HepG2 (cell line): ENCODE results near the gene C5AR2. TPM values are rescaled to one million over a fixed set of nuclear protein-coding genes. Genes with fewer than 3 reads are reported as not detected.

ENCODE experiments used
- E2F5 ChIP-seq: sonication (generic); formaldehyde crosslinking; conservative IDR thresholded peaks from 2 replicates; pipeline ENCODE4 v1.4.0; 2020; ENCODE audit warnings: missing genetic modification reagents
- HMG20B ChIP-seq: conservative IDR thresholded peaks from 2 replicates; pipeline ENCODE4 v1.6.1; 2016; ENCODE audit warnings: missing genetic modification reagents, missing compliant biosample characterization
- HNF1A ChIP-seq, 2 experiments: sonication (generic) in 1 of 2; formaldehyde crosslinking in 1 of 2; IDR thresholded peaks; 2 replicates each; pipeline versions ENCODE4 v1.4.0 to v1.6.1; 2016 to 2020; ENCODE audit warnings: borderline replicate concordance in 1 of 2, low read depth in 1 of 2, mild to moderate bottlenecking in 1 of 2, missing genetic modification reagents in 1 of 2
- KLF9 ChIP-seq: IDR thresholded peaks from 2 replicates; pipeline ENCODE4 v1.6.1; 2016; ENCODE audit warnings: low read depth
- MED1 ChIP-seq: sonication (generic); formaldehyde crosslinking; IDR thresholded peaks from 2 replicates; pipeline ENCODE4 v1.4.0; 2020; ENCODE audit warnings: missing genetic modification reagents
- MIXL1 ChIP-seq: IDR thresholded peaks from 2 replicates; pipeline ENCODE4 v1.6.1; 2016
- MTA1 ChIP-seq: sonication (generic); formaldehyde crosslinking; IDR thresholded peaks from 2 replicates; pipeline ENCODE4 v1.4.0; 2020; ENCODE audit warnings: missing genetic modification reagents, mild to moderate bottlenecking, borderline replicate concordance
- NFE2 ChIP-seq: sonication (generic); formaldehyde crosslinking; IDR thresholded peaks from 2 replicates; pipeline ENCODE4 v1.4.0; 2020; ENCODE audit warnings: missing genetic modification reagents
- NFKBIZ ChIP-seq: IDR thresholded peaks from 2 replicates; pipeline ENCODE4 v1.6.1; 2018; ENCODE audit warnings: missing genetic modification reagents, missing compliant biosample characterization
- RORA ChIP-seq: sonication (generic); formaldehyde crosslinking; IDR thresholded peaks from 2 replicates; pipeline ENCODE4 v1.5.0; 2020; ENCODE audit warnings: mild to moderate bottlenecking, missing genetic modification reagents, moderate library complexity
- SKI ChIP-seq: fragments of 450-650 bp; IDR thresholded peaks from one replicate; pipeline ENCODE4 v1.6.1; 2018; ENCODE audit warnings: mild to moderate bottlenecking; ENCODE audit not compliant: partially characterized antibody
- TEAD3 ChIP-seq: optimal IDR thresholded peaks from 2 replicates; pipeline ENCODE3; 2016; ENCODE audit warnings: borderline replicate concordance
- U2AF1 ChIP-seq: fragments of 200-400 bp; formaldehyde crosslinking; optimal IDR thresholded peaks from 2 replicates; pipeline ENCODE3; 2017; ENCODE audit warnings: mild to moderate bottlenecking, low read depth, low read length
- ZFP36L1 ChIP-seq: sonication (generic); formaldehyde crosslinking; IDR thresholded peaks from 2 replicates; pipeline ENCODE4 v1.8.0; 2022; ENCODE audit warnings: mild to moderate bottlenecking, missing genetic modification reagents, moderate library complexity
- ZMAT5 ChIP-seq: sonication (generic); formaldehyde crosslinking; IDR thresholded peaks from 2 replicates; pipeline ENCODE4 v1.5.0; 2020; ENCODE audit warnings: mild to moderate bottlenecking, low read depth, missing genetic modification reagents, borderline replicate concordance
- ZNF33B ChIP-seq: sonication (generic); formaldehyde crosslinking; IDR thresholded peaks from 2 replicates; pipeline ENCODE4 v1.5.1; 2020; ENCODE audit warnings: mild to moderate bottlenecking, missing genetic modification reagents
- ZNF646 ChIP-seq: sonication (generic); formaldehyde crosslinking; IDR thresholded peaks from 2 replicates; pipeline ENCODE4 v1.9.0; 2021; ENCODE audit warnings: mild to moderate bottlenecking, missing genetic modification reagents
- polyA plus RNA-seq, 8 experiments: library from polyadenylated mRNA; depleted of rRNA in 3 of 8; stranded (reverse) in 7 of 8; unstranded in 1 of 8; fragments of >200 nt; fragmentation: Illumina TruSeq in 4 of 8; extraction: Trizol in 4 of 8; gene quantifications; 2 replicates each; pipeline versions ENCODE4 v1.2.1 to v1.2.3, GENCODE V29; 2011 to 2016; ENCODE audit warnings: low read depth in 4 of 8, missing spikeins in 1 of 8, mixed read lengths in 1 of 8; ENCODE audit not compliant: insufficient read depth in 1 of 8
- total RNA-seq, 5 experiments: library from RNA; depleted of rRNA; stranded (reverse); fragments of >200 nt; fragmentation: Illumina TruSeq; extraction: Trizol; gene quantifications; 2 replicates each; pipeline ENCODE4 v1.2.3, GENCODE V29; 2016; ENCODE audit warnings: low read depth in 1 of 5

Gene C5AR2
- total and polyA plus RNA-seq, 2 of the 13 experiments (the other 11 are each of a cell fraction or from before 2014, with no cell fraction given) = 0.09 to 0.24 TPM

GRCh38 chr19:47353307-47353712 lies 21.3 kb downstream of the C5AR2 start (continued):
- no peak for TF ChIP-seq ZNF646 (CRISPR knock-in tag)
- TF ChIP-seq ZMAT5 = no peak
- TF ChIP-seq KLF9 (CRISPR knock-in tag) = no peak
- TF ChIP-seq SKI = no peak
- peak; percentile 76 for TF ChIP-seq MED1
- no peak for TF ChIP-seq ZFP36L1 (CRISPR knock-in tag)
- TF ChIP-seq TEAD3 (CRISPR knock-in tag) = peak; percentile 76
- no peak for TF ChIP-seq NFKBIZ (CRISPR knock-in tag)
- TF ChIP-seq ZNF33B (CRISPR knock-in tag) = no peak
- TF ChIP-seq NFE2 = no peak
- no peak for TF ChIP-seq HMG20B
- TF ChIP-seq RORA = no peak
- TF ChIP-seq E2F5 (CRISPR knock-in tag) = no peak
- peak; percentile 71; the same call in 1 of the 2 replicates for TF ChIP-seq MTA1 (CRISPR knock-in tag)
- TF ChIP-seq U2AF1 = no peak
- no peak for TF ChIP-seq MIXL1 (CRISPR knock-in tag)
- TF ChIP-seq HNF1A (IDR thresholded peaks at IDR 0.05; ENCODE audit: low read depth) = no peak
- TF ChIP-seq HNF1A (CRISPR knock-in tag; IDR thresholded peaks at IDR 0.05; ENCODE audit: borderline replicate concordance) = no peak
